Testis (tissue), 3 donors: ENCODE data around the gene C1QTNF8. TPM values are rescaled to one million over a fixed set of nuclear protein-coding genes. Genes with fewer than 3 reads are reported as not detected.

Experiments used
- DNase-seq: peaks from one replicate; pipeline ENCODE4 v3.0.0-alpha.2; 2019
- H3K27ac ChIP-seq, 2 donors: fragments of 200-600 bp; sonication (generic); one replicate each; pipeline ENCODE4 v1.5.1; 2019
- H3K27me3 ChIP-seq: fragments of 200-600 bp; sonication (generic); one replicate; pipeline ENCODE4 v1.5.1; 2019
- H3K36me3 ChIP-seq: fragments of 200-600 bp; sonication (generic); one replicate; pipeline ENCODE4 v1.5.1; 2017; ENCODE audit warnings: low read depth; ENCODE audit errors: missing control alignments
- H3K4me1 ChIP-seq: fragments of 200-600 bp; sonication (generic); one replicate; pipeline ENCODE4 v1.5.1; 2019
- H3K4me3 ChIP-seq, 2 donors: fragments of 200-600 bp; sonication (generic); one replicate each; pipeline ENCODE4 v1.5.1; 2017 to 2019
- H3K9me3 ChIP-seq: fragments of 200-600 bp; sonication (generic); one replicate; pipeline ENCODE4 v1.5.1; 2017
- CTCF ChIP-seq, 3 experiments: fragments of 450-650 bp in 2 of 3; fragments of 200-600 bp in 1 of 3; sonication (generic) in 1 of 3; IDR thresholded peaks; one replicate each; pipeline ENCODE4 v1.5.1; 2016 to 2019; ENCODE audit warnings: antibody characterized with exemption in 3 of 3, mild to moderate bottlenecking in 2 of 3, moderate library complexity in 1 of 3
- POLR2A ChIP-seq: fragments of 450-650 bp; IDR thresholded peaks from one replicate; pipeline ENCODE4 v1.6.1; 2017; ENCODE audit warnings: antibody characterized with exemption, mild to moderate bottlenecking, moderate library complexity
- WGBS, 2 donors: methylation state at CpG; one replicate each; pipeline ENCODE4 v1.1.5; 2018; 5-methylcytosine and 5-hydroxymethylcytosine counted together
- intact Hi-C: fragments of 100-400 bp; cut with DNase I; formaldehyde crosslinking; loops from one replicate; pipeline ENCODE4 v1.15.1; 2023; ENCODE audit warnings: low total_unique reads
- polyA plus RNA-seq: library from polyadenylated mRNA; stranded (reverse); fragments of 350-450 nt; fragmentation: Illumina TruSeq; extraction: RNeasy Lipid Tissue Mini Kit (QIAGEN cat#74804); gene quantifications from one replicate; pipeline ENCODE4 v1.2.3, GENCODE V29; 2014; ENCODE audit warnings: low read depth, low replicate concordance; ENCODE audit not compliant: insufficient read depth
- total RNA-seq, 2 donors: library from RNA; depleted of rRNA; stranded (reverse); fragments of >200 nt; gene quantifications; one replicate each; pipeline ENCODE4 v1.2.3, GENCODE V29; 2016

C1QTNF8 gene
- total and polyA plus RNA-seq, 3 donors from 2014 or later, result 1.3 to 2.7 TPM; not detected in 1

- DNase-seq, result no peak
- H3K4me1 ChIP-seq, result peaks cover 8% of the 10 kb centered on the region
- H3K36me3 ChIP-seq, result no peaks in the 10 kb centered on the region
- no peak overlapping the region for H3K4me3 ChIP-seq
- H3K9me3 ChIP-seq, result no peaks in the 10 kb centered on the region
- H3K27me3 ChIP-seq, result no peaks in the 10 kb centered on the region
- no peak overlapping the region for H3K27ac ChIP-seq
- 77 to 82% methylated on average over 19 to 30 of the region's 30 CpGs for WGBS, 2 donors
- intact Hi-C loops, result no loop called here
- TF ChIP-seq POLR2A (no peak), CTCF (IDR thresholded peaks at IDR 0.05) (no peak)
These were observed 25.8 kb upstream of the C1QTNF8 start for GRCh38 chr16:1121601-1122397.

GRCh38 chr16:1121009-1121408 is 25.0 kb upstream of the C1QTNF8 start:
- Histone ChIP-seq H3K27me3 (no peaks in the 10 kb centered on the region), H3K9me3 (no peaks in the 10 kb centered on the region), H3K4me1 (peaks cover 8% of the 10 kb centered on the region), H3K4me3 (no peak overlapping the region), H3K36me3 (no peaks in the 10 kb centered on the region), H3K27ac (no peak overlapping the region)
- TF ChIP-seq CTCF (IDR thresholded peaks at IDR 0.05) (no peak), POLR2A (no peak)
- no peak for DNase-seq
- 83 to 85% methylated on average over 9 to 23 of the region's 23 CpGs for WGBS, 2 donors
- intact Hi-C loops, result no loop called here

DNA sequence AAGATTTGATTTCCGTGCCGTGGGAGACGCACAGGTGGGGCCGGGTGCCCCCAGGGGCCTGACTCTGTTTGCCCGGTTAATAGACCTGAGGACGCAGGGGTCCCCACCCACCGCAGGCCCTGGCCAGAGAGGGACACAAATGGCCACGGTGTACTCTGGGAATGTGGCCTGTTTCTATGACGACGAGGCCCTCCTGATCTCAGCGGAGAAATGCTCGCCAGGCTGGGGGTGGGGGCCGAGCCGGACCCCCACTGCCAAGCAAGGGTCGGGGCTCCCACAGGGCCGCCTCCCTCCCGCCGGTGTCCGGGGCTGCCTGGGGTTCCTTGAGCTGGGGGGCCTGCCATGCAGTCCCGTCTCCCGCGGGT is 24.5 kb upstream of the C1QTNF8 start:
- no peak for TF ChIP-seq POLR2A
- no peak for TF ChIP-seq CTCF (IDR thresholded peaks at IDR 0.05)
- Histone ChIP-seq H3K4me1 (peaks cover 8% of the 10 kb centered on the region), H3K36me3 (no peaks in the 10 kb centered on the region), H3K27ac (no peak overlapping the region), H3K4me3 (no peak overlapping the region), H3K27me3 (no peaks in the 10 kb centered on the region), H3K9me3 (no peaks in the 10 kb centered on the region)
- 71 to 95% methylated on average over 7 to 22 of the region's 22 CpGs for WGBS, 2 donors
- intact Hi-C loops, result no loop called here
- DNase-seq, result no peak

DNA sequence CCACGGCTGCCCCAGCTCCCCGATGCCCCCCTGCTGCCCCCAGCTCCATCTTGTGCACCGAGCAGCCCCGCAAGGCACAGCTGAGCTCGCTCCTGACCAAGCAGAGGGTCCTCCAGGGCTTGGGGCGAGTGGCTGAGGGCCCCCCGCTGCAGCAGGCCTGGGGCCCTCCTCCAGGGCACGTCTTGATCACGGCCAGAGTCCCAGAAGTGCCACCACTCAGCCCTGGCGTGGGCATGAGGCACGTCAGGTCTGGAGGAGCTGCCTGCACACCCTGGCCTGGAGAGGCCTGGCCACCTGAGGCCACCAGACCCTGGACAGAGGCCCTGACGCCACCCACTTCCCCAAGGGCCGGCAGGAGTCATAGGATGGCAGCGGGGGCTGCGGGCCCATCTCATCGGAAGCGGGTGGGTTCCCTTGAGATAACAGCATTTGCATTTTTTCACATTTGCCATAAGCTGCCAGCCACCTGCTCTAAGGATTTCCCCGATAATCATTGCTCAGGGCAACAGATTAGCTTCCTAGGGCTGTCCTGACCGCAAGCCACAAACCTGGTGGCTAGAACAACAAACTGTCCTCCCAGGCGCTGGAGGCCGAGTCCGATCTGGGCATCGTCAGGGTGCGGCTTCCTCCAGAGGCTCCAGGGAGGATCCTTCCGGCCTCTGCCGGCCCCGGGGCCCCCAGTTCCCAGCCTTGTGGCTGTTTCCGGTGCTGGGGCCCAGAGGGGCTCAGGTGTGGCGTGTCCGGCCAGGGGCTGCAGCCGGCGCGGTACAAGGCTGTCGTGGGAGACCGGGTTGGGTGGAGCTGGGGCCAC is 23.9 kb upstream of the C1QTNF8 start:
- no peak for DNase-seq
- intact Hi-C loops, result no loop called here
- no peak overlapping the region for H3K4me3 ChIP-seq

More for the DNA sequence above, 23.9 kb upstream of the C1QTNF8 start:
- Histone ChIP-seq H3K4me1 (peaks cover 8% of the 10 kb centered on the region), H3K27me3 (no peaks in the 10 kb centered on the region), H3K36me3 (no peaks in the 10 kb centered on the region), H3K27ac (no peak overlapping the region), H3K9me3 (no peaks in the 10 kb centered on the region)
- TF ChIP-seq POLR2A (no peak), CTCF (IDR thresholded peaks at IDR 0.05) (no peak)
- WGBS, 2 donors, result 72 to 87% methylated on average over 18 to 34 of the region's 35 CpGs
